HCT116 (cell line): ENCODE measurements around the gene SH3D19. TPM values are rescaled to one million over a fixed set of nuclear protein-coding genes. Genes with fewer than 3 reads are reported as not detected.

ENCODE experiments used
- ATAC-seq: fragments of 200-7000 bp; cut with Tn5 transposase; 2 replicates; pipeline ENCODE4 v1.9.1; 2020; ENCODE audit warnings: mild to moderate bottlenecking, moderate library complexity
- BruUV-seq: library from RNA; stranded (reverse); fragments of 400-500 nt; replicated peaks from 2 replicates; lab custom pipeline; 2021; lab: Mats Ljungman, UMichigan
- CTCF ChIA-PET: fragments of 300-600 bp; sonication (Branson Sonifier 250); formaldehyde crosslinking; loops from one replicate; lab custom pipeline; 2021; ENCODE audit warnings: antibody characterized with exemption; lab: Charles Lee
- POLR2A ChIA-PET: fragments of 300-600, 350-600 bp; sonication (Branson Sonifier 250); formaldehyde crosslinking; loops from one replicate; lab custom pipeline; 2021; ENCODE audit warnings: antibody characterized with exemption; lab: Charles Lee
- RAD21 ChIA-PET, 2 experiments: fragments of 300-600 bp; sonication (Branson Sonifier 250); formaldehyde crosslinking; loops; one replicate each; lab custom pipeline; 2023; ENCODE audit warnings: low total read pairs in 2 of 2; ENCODE audit not compliant: uncharacterized antibody in 2 of 2, unreplicated experiment in 2 of 2, low non-redundant PET in 1 of 2; lab: Charles Lee
- DNase-seq: peaks from one replicate; pipeline ENCODE4 v3.0.0-alpha.2; 2010; ENCODE audit warnings: low read depth, low spot score
- H2AFZ ChIP-seq: fragments of 200-600 bp; shearing (Covaris generic), sonication (generic); 2 replicates; pipeline ENCODE4 v1.6.1; 2017; ENCODE audit warnings: low read depth, mixed run types, mixed read lengths, antibody characterized with exemption, low read length; ENCODE audit not compliant: poor library complexity, severe bottlenecking
- H3K27ac ChIP-seq: 2 replicates; pipeline ENCODE4 v1.5.1; 2012; ENCODE audit warnings: low read depth, low read length
- H3K27me3 ChIP-seq: fragments of 200-600 bp; sonication (generic); 2 replicates; pipeline ENCODE4 v1.6.1; 2016; ENCODE audit warnings: mixed run types, low read length, mixed read lengths; ENCODE audit not compliant: insufficient read depth
- H3K36me3 ChIP-seq, 2 experiments: fragments of 200-500 bp in 1 of 2; fragments of 200-600 bp in 1 of 2; sonication (Bioruptor generic) in 1 of 2; sonication (generic) in 1 of 2; 2 replicates each; pipeline versions ENCODE4 v1.5.1 to v1.6.1; 2014 to 2016; ENCODE audit warnings: low read length in 2 of 2, inconsistent platforms in 1 of 2, mixed read lengths in 1 of 2, mixed run types in 1 of 2; ENCODE audit not compliant: insufficient read depth in 2 of 2, control insufficient read depth in 1 of 2
- H3K4me1 ChIP-seq, 2 experiments: fragments of 200-600 bp in 1 of 2; sonication (generic) in 1 of 2; 2 replicates each; pipeline versions ENCODE4 v1.5.1 to v1.6.1; 2012 to 2017; ENCODE audit warnings: low read length in 2 of 2, inconsistent platforms in 1 of 2, mild to moderate bottlenecking in 1 of 2, mixed read lengths in 1 of 2, mixed run types in 1 of 2, moderate library complexity in 1 of 2; ENCODE audit not compliant: insufficient read depth in 2 of 2, control insufficient read depth in 1 of 2
- H3K4me2 ChIP-seq: fragments of 200-600 bp; sonication (generic); 2 replicates; pipeline ENCODE4 v1.6.1; 2017; ENCODE audit warnings: mixed run types, low read length, mixed read lengths
- H3K4me3 ChIP-seq, 2 experiments: fragments of 200-600 bp in 1 of 2; sonication (generic) in 1 of 2; replicated peaks in 1 of 2; 2 replicates each; pipeline ENCODE4 v1.5.1; 2011 to 2016; ENCODE audit warnings: low read length in 2 of 2, control low read depth in 1 of 2, low read depth in 1 of 2, mild to moderate bottlenecking in 1 of 2, mixed read lengths in 1 of 2, mixed run types in 1 of 2
- H3K79me2 ChIP-seq: fragments of 200-600 bp; sonication (generic); 2 replicates; pipeline ENCODE4 v1.6.1; 2017; ENCODE audit warnings: mild to moderate bottlenecking, mixed run types, low read length, moderate library complexity, mixed read lengths; ENCODE audit not compliant: insufficient read depth
- H3K9ac ChIP-seq: fragments of 200-600 bp; sonication (generic); 2 replicates; pipeline ENCODE4 v1.6.1; 2016; ENCODE audit warnings: low read length, mixed read lengths
- H3K9me2 ChIP-seq: fragments of 200-600 bp; sonication (generic), shearing (Covaris generic); 2 replicates; pipeline ENCODE4 v1.6.1; 2017; ENCODE audit warnings: mixed run types, mild to moderate bottlenecking, moderate library complexity; ENCODE audit not compliant: insufficient read depth
- H3K9me3 ChIP-seq, 2 experiments: fragments of 200-500 bp in 1 of 2; fragments of 200-600 bp in 1 of 2; sonication (Bioruptor generic) in 1 of 2; sonication (generic) in 1 of 2; 2 replicates each; pipeline ENCODE4 v1.6.1; 2014 to 2017; ENCODE audit warnings: low read length in 2 of 2, mixed read lengths in 2 of 2, inconsistent platforms in 1 of 2, low read depth in 1 of 2, mild to moderate bottlenecking in 1 of 2, mixed run types in 1 of 2, moderate library complexity in 1 of 2; ENCODE audit not compliant: control insufficient read depth in 1 of 2, insufficient read depth in 1 of 2
- H4K20me1 ChIP-seq: fragments of 200-600 bp; sonication (generic), shearing (Covaris generic); 2 replicates; pipeline ENCODE4 v1.6.1; 2017; ENCODE audit warnings: mixed run types, mild to moderate bottlenecking, moderate library complexity; ENCODE audit not compliant: insufficient read depth
- CEBPB ChIP-seq: IDR thresholded peaks from 2 replicates; pipeline ENCODE4 v1.6.1; 2012; ENCODE audit warnings: low read depth
- CTCF ChIP-seq, 3 experiments: fragments of 200-600 bp in 1 of 3; sonication (generic) in 1 of 3; IDR thresholded peaks in 2 of 3; conservative IDR thresholded peaks in 1 of 3; 2 replicates each; pipeline ENCODE4 v1.5.1; 2012 to 2017; ENCODE audit warnings: low read depth in 2 of 3, low read length in 2 of 3, antibody characterized with exemption in 1 of 3, borderline replicate concordance in 1 of 3, control low read depth in 1 of 3, mild to moderate bottlenecking in 1 of 3, mixed read lengths in 1 of 3, mixed run types in 1 of 3, moderate library complexity in 1 of 3; ENCODE audit not compliant: insufficient read depth in 1 of 3
- ELF1 ChIP-seq: IDR thresholded peaks from 2 replicates; pipeline ENCODE4 v1.6.1; 2012; ENCODE audit warnings: low read depth, borderline replicate concordance
- POLR2AphosphoS5 ChIP-seq: IDR thresholded peaks from 2 replicates; pipeline ENCODE4 v1.6.1; 2011; ENCODE audit warnings: mild to moderate bottlenecking, low read depth, low read length, moderate library complexity
- SIN3A ChIP-seq: IDR thresholded peaks from 2 replicates; pipeline ENCODE4 v1.6.1; 2012; ENCODE audit warnings: low read depth
- SP1 ChIP-seq: IDR thresholded peaks from 2 replicates; pipeline ENCODE4 v1.6.1; 2012; ENCODE audit warnings: low read depth
- SRF ChIP-seq: IDR thresholded peaks from 2 replicates; pipeline ENCODE4 v1.6.1; 2012; ENCODE audit warnings: low read depth
- intact Hi-C: fragments of 100-400 bp; cut with micrococcal nuclease; formaldehyde crosslinking; loops from 2 replicates; pipeline ENCODE4 v1.10.0; 2022
- total RNA-seq: library from RNA; stranded (reverse); gene quantifications from one replicate; pipeline ENCODE4 v1.2.1, GENCODE V29; 2021; ENCODE audit not compliant: unreplicated experiment

The SH3D19 gene
- total RNA-seq, 1 experiment from 2014 or later: 37.5 TPM

GRCh38 chr4:151287409-151287808, 38.0 kb downstream of the SH3D19 start:
- TF ChIP-seq SP1: no peak
- no peak for TF ChIP-seq SIN3A
- TF ChIP-seq CEBPB: no peak
- TF ChIP-seq SRF: no peak
- TF ChIP-seq CTCF (IDR thresholded peaks at IDR 0.05 in 2 of 3, conservative IDR thresholded peaks at IDR 0.05 in 1 of 3; ENCODE audit: borderline replicate concordance in 1 of 3, insufficient read depth in 1 of 3, low read depth in 2 of 3, low read length in 2 of 3): no peak
- no peak for TF ChIP-seq ELF1
- RAD21 ChIA-PET: no interaction called here
- Histone ChIP-seq H3K9ac (no peak overlapping the region), H3K27me3 (no peaks in the 10 kb centered on the region), H3K4me2 (no peak overlapping the region), H3K9me3 (no peaks in the 10 kb centered on the region), H4K20me1 (no peaks in the 10 kb centered on the region), H3K4me3 (no peak overlapping the region), H3K27ac (no peak overlapping the region), H3K9me2 (no peaks in the 10 kb centered on the region), H3K79me2 (peaks cover 39% of the 10 kb centered on the region), H3K36me3 (no peaks in the 10 kb centered on the region), H2AFZ (no peak overlapping the region), H3K4me1 (peaks cover 0 to 11% of the 10 kb centered on the region in 2 experiments; a peak in 1 of 4 replicates)
- DNase-seq (no peak), ATAC-seq (no peak)
- POLR2A ChIA-PET: interaction anchor here (0.7 kb wide), 1 partner anchor 48 kb away, joined by 4 read pairs; no protein-coding TSS in a partner anchor
- CTCF ChIA-PET: interaction anchor here (3.0 kb wide), 1 partner anchor 10 kb away, joined by 11 read pairs; the partner anchor contains the start of gene PRSS48
- BruUV-seq: no TSS peak
- intact Hi-C loops: no loop called here

GRCh38 chr4:151284534-151285245, 40.7 kb downstream of the SH3D19 start:
- Histone ChIP-seq H3K4me1 (peaks cover 0 to 3% of the 10 kb centered on the region in 2 experiments; a peak in 1 of 4 replicates), H3K9ac (no peak overlapping the region), H3K4me3 (no peak overlapping the region), H3K9me3 (no peaks in the 10 kb centered on the region), H3K36me3 (no peaks in the 10 kb centered on the region), H4K20me1 (no peaks in the 10 kb centered on the region), H3K79me2 (peaks cover 41% of the 10 kb centered on the region), H3K27ac (no peak overlapping the region), H3K27me3 (no peaks in the 10 kb centered on the region), H2AFZ (no peak overlapping the region), H3K4me2 (no peak overlapping the region), H3K9me2 (no peaks in the 10 kb centered on the region)
- TF ChIP-seq POLR2AphosphoS5: no peak
- intact Hi-C loops: no loop called here
- no TSS peak for BruUV-seq
- no peak for ATAC-seq
- ChIA-PET CTCF (no interaction called here), RAD21 (no interaction called here), POLR2A (no interaction called here)
- no peak for DNase-seq
